K562 (cell line): ENCODE results near the gene GEMIN4. TPM values are rescaled to one million over a fixed set of nuclear protein-coding genes. Genes with fewer than 3 reads are reported as not detected.

Source experiments
- ATAC-seq: fragments of 200-7000 bp; cut with Tn5 transposase; 3 replicates; pipeline ENCODE4 v1.9.1; 2020; ENCODE audit warnings: moderate library complexity
- BruUV-seq: library from RNA; stranded (reverse); fragments of 400-500 nt; replicated peaks from 2 replicates; lab custom pipeline; 2021; lab: Mats Ljungman, UMichigan
- CTCF ChIA-PET: fragments of 300-600 bp; formaldehyde crosslinking; extraction: SDS; loops from one replicate; lab custom pipeline; 2021; ENCODE audit warnings: low intra/inter-chr PET ratio; lab: Yijun Ruan, JAX
- POLR2A ChIA-PET: fragments of 300-600, 350-650 bp; sonication (Branson Sonifier 250); formaldehyde crosslinking; extraction: SDS; loops from one replicate; lab custom pipeline; 2021; ENCODE audit warnings: antibody characterized with exemption, inconsistent platforms; lab: Yijun Ruan, JAX
- DNase-seq, 4 experiments: peaks; one replicate each; pipeline versions ENCODE4 v3.0.0 to v3.0.0-alpha.2; 2011 to 2018; ENCODE audit warnings: low spot score in 3 of 4, mixed read lengths in 3 of 4; ENCODE audit errors: extremely low read depth in 1 of 4
- FAIRE-seq: peaks from 2 replicates; lab custom pipeline; 2011; peaks lifted over from hg19 to GRCh38; lab: Jason Lieb, UNC
- H2AFZ ChIP-seq: 2 replicates; pipeline ENCODE4 v1.6.0; 2011; ENCODE audit warnings: low read depth, low read length, control low read depth, inconsistent platforms
- H3K27ac ChIP-seq: fragments of 200-600 bp; 3 replicates; pipeline ENCODE4 v1.8.0; 2011; ENCODE audit warnings: low read depth, mild to moderate bottlenecking, control low read depth, inconsistent platforms, low read length, moderate library complexity, mixed read lengths; ENCODE audit errors: extremely low read depth
- H3K27me3 ChIP-seq, 2 experiments: fragments of 300-600 bp in 1 of 2; 2 replicates in 1 of 2; 3 replicates in 1 of 2; pipeline versions ENCODE4 v1.6.0 to v1.8.0; 2011; ENCODE audit warnings: inconsistent platforms in 2 of 2, low read length in 2 of 2, mild to moderate bottlenecking in 1 of 2, mixed read lengths in 1 of 2, moderate library complexity in 1 of 2; ENCODE audit not compliant: control insufficient read depth in 2 of 2, insufficient read depth in 2 of 2
- H3K36me3 ChIP-seq: fragments of 300-600 bp; 3 replicates; pipeline ENCODE4 v1.8.0; 2011; ENCODE audit warnings: mild to moderate bottlenecking, low read length, inconsistent platforms; ENCODE audit not compliant: control insufficient read depth, insufficient read depth
- H3K4me1 ChIP-seq, 2 experiments: fragments of 200-600 bp in 1 of 2; replicated peaks in 1 of 2; 2 replicates in 1 of 2; 3 replicates in 1 of 2; pipeline versions ENCODE4 v1.5.1 to v1.8.0; 2011; ENCODE audit warnings: inconsistent platforms in 2 of 2, low read length in 2 of 2, mild to moderate bottlenecking in 1 of 2, mixed read lengths in 1 of 2, moderate library complexity in 1 of 2; ENCODE audit not compliant: control insufficient read depth in 2 of 2, insufficient read depth in 2 of 2
- H3K4me2 ChIP-seq: 2 replicates; pipeline ENCODE4 v1.6.1; 2011; ENCODE audit warnings: low read length, control low read depth, inconsistent platforms, mixed read lengths; ENCODE audit not compliant: insufficient read depth
- H3K4me3 ChIP-seq: fragments of 200-600 bp; sonication (generic), shearing (Covaris generic); 2 replicates; pipeline ENCODE4 v1.5.1; 2016; ENCODE audit warnings: control low read depth, inconsistent platforms
- H3K79me2 ChIP-seq: fragments of 200-600 bp; 3 replicates; pipeline ENCODE4 v1.8.0; 2011; ENCODE audit warnings: low read length, inconsistent platforms; ENCODE audit not compliant: control insufficient read depth, insufficient read depth
- H3K9ac ChIP-seq, 2 experiments: 2 replicates each; pipeline versions ENCODE4 v1.6.0 to v1.6.1; 2011; ENCODE audit warnings: low read depth in 2 of 2, low read length in 2 of 2, control low read depth in 1 of 2, inconsistent platforms in 1 of 2, mild to moderate bottlenecking in 1 of 2, mixed read lengths in 1 of 2; ENCODE audit not compliant: insufficient read depth in 1 of 2
- H3K9me1 ChIP-seq: one replicate; pipeline ENCODE4 v1.6.0; 2011; ENCODE audit warnings: inconsistent platforms, mild to moderate bottlenecking, low read length, moderate library complexity; ENCODE audit not compliant: control insufficient read depth, insufficient read depth
- H3K9me3 ChIP-seq: replicated peaks from 2 replicates; pipeline ENCODE4 v1.5.1; 2011; ENCODE audit warnings: low read depth, low read length, inconsistent platforms; ENCODE audit not compliant: control insufficient read depth, insufficient read depth
- H4K20me1 ChIP-seq: replicated peaks from 2 replicates; pipeline ENCODE4 v1.6.1; 2011; ENCODE audit warnings: low read length, inconsistent platforms, mixed read lengths; ENCODE audit not compliant: control insufficient read depth, insufficient read depth
- ATF4 ChIP-seq: fragments of 450-650 bp; formaldehyde crosslinking; IDR thresholded peaks from 2 replicates; pipeline ENCODE4 v1.4.0; 2022; ENCODE audit warnings: mild to moderate bottlenecking, moderate library complexity
- POLR2G ChIP-seq: fragments of 200-400 bp; formaldehyde crosslinking; IDR thresholded peaks from 2 replicates; pipeline ENCODE4 v1.6.1; 2017; ENCODE audit warnings: low read depth, mild to moderate bottlenecking, antibody characterized with exemption, low read length, moderate library complexity
- RFX5 ChIP-seq: IDR thresholded peaks from 2 replicates; pipeline ENCODE4 v1.6.1; 2011; ENCODE audit warnings: low read depth, mild to moderate bottlenecking, improper control_type of control experiment, low read length
- ZNF175 ChIP-seq: fragments of 200-800 bp; sonication (Bioruptor generic); IDR thresholded peaks from 2 replicates; pipeline ENCODE4 v1.6.1; 2016; ENCODE audit warnings: low read depth, mild to moderate bottlenecking, missing genetic modification characterization, missing compliant biosample characterization
- ZNF766 ChIP-seq: fragments of 200-800 bp; sonication (Bioruptor generic); conservative IDR thresholded peaks from 2 replicates; pipeline ENCODE4 v1.6.1; 2016; ENCODE audit warnings: missing genetic modification characterization, missing compliant biosample characterization
- WGBS: fragments of 100-300 bp; shearing (Covaris generic); methylation state at CpG from one replicate; pipeline ENCODE4 v1.1.6; 2016; ENCODE audit warnings: low coverage, mixed read lengths; ENCODE audit not compliant: insufficient coverage; ENCODE audit errors: missing lambda C conversion rate; 5-methylcytosine and 5-hydroxymethylcytosine counted together
- in situ Hi-C: fragments of 300-500 bp; cut with MboI; formaldehyde crosslinking; loops from 4 replicates; pipeline ENCODE4 v1.15.0; 2018; ENCODE audit warnings: inconsistent platforms, mixed read lengths
- intact Hi-C: fragments of 100-400 bp; cut with micrococcal nuclease; formaldehyde crosslinking; loops from 2 replicates; pipeline ENCODE4 v1.14.2; 2022
- polyA plus RNA-seq, 8 experiments: library from polyadenylated mRNA; depleted of rRNA in 4 of 8; stranded (reverse) in 5 of 8; unstranded in 3 of 8; fragments of >200 nt; fragmentation: Nextera tagmentation in 2 of 8; fragmentation: Illumina TruSeq in 1 of 8; extraction: Ambion mirVana in 2 of 8; extraction: Trizol in 1 of 8; gene quantifications; 2 replicates each; pipeline versions ENCODE4 v1.2.1 to v1.2.3, GENCODE V29; 2011 to 2014; ENCODE audit warnings: inconsistent platforms in 1 of 8, missing spikeins in 1 of 8
- total RNA-seq, 7 experiments: library from RNA; depleted of rRNA in 6 of 7; stranded (reverse); fragments of >200 nt in 6 of 7; fragmentation: Illumina TruSeq in 2 of 7; extraction: Trizol in 2 of 7; gene quantifications; 2 replicates each; pipeline versions ENCODE4 v1.2.1 to v1.2.3, GENCODE V29; 2011 to 2021; ENCODE audit warnings: low replicate concordance in 1 of 7

Gene GEMIN4
- total and polyA plus RNA-seq, 9 of the 15 experiments (the other 6 are each of a cell fraction or from before 2014, with no cell fraction given), result 1.8 to 42.5 (median 10.8) TPM

DNA sequence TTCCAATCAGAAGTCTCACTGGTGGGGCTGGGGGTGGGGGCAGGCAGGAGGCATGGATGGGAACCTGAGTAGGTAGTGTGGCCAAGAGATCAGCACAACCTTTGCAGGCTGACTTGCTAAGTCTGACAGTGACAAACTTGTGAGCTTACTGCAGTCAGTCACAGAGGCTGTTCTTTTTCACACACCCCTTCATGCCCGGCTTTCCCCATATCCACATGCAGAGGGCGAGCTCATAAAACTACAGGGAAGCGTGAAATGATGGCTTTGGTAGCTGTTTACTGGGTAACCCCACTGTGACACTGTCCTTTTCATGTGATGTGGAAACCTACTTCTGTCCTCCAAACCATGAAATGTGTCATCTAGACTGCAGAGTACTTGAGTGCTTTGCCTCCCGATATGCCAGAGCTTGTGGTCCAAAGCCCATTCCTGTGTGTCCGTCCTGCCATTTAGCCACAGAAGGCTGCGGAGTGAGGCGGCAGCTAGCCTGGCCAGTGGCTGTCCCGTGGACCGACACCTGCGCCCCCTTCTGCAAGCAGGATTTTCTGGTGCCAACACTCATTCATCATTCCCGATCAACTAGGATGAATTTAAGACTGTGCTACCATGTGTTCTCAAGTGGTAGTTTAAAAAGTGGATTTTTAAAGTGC lies 9.8 kb downstream of the GEMIN4 start:
- H3K4me3 ChIP-seq, result no peak overlapping the region
- no peak overlapping the region for H3K27ac ChIP-seq
- peaks cover 83% of the 10 kb centered on the region for H3K36me3 ChIP-seq
- peaks cover 21% of the 10 kb centered on the region for H3K79me2 ChIP-seq
- in situ Hi-C loops, result no loop called here
- 0 out of 4 replicates have a peak overlapping the region, but pooled peaks of 1 of the 2 experiments have one; percentile 28 for H3K9ac ChIP-seq
- no peak for FAIRE-seq
- no peak overlapping the region for H3K4me2 ChIP-seq
- intact Hi-C loops, result no loop called here
- DNase-seq, result no peak
- BruUV-seq, result no TSS peak
- no peak; the same call in 2 of the 3 replicates for ATAC-seq
- no peak overlapping the region for H2AFZ ChIP-seq
- peaks cover 15% of the 10 kb centered on the region for H4K20me1 ChIP-seq
- TF ChIP-seq ZNF175, result no peak
- TF ChIP-seq POLR2G, result peak; percentile 31; the same call in 1 of the 2 replicates
- no peaks in the 10 kb centered on the region for H3K9me1 ChIP-seq
- 98% methylated on average over 11 of the region's 11 CpGs for WGBS
- H3K27me3 ChIP-seq, result no peaks in the 10 kb centered on the region
- ChIA-PET POLR2A (interaction anchor here (0.6 to 1.2 kb wide), 3 partner anchors 9 to 410 kb away, joined by 3 read pairs; no protein-coding TSS in a partner anchor), CTCF (no interaction called here)
- H3K9me3 ChIP-seq, result no peaks in the 10 kb centered on the region
- H3K4me1 ChIP-seq, result peaks cover 0 to 4% of the 10 kb centered on the region in 2 experiments; a peak in 1 of 5 replicates

GRCh38 chr17:740240-741017 lies 11.6 kb downstream of the GEMIN4 start:
- Histone ChIP-seq H3K27ac (no peak overlapping the region), H3K36me3 (peaks cover 70% of the 10 kb centered on the region), H3K27me3 (no peaks in the 10 kb centered on the region), H3K9ac (no peak overlapping the region), H3K4me3 (no peak overlapping the region), H2AFZ (no peak overlapping the region), H4K20me1 (peaks cover 15% of the 10 kb centered on the region), H3K9me1 (no peaks in the 10 kb centered on the region), H3K4me2 (no peak overlapping the region), H3K79me2 (peaks cover 11% of the 10 kb centered on the region), H3K9me3 (no peaks in the 10 kb centered on the region), H3K4me1 (peaks cover 0 to 2% of the 10 kb centered on the region in 2 experiments; a peak in 1 of 5 replicates)
- in situ Hi-C loops, result no loop called here
- ChIA-PET CTCF (no interaction called here), POLR2A (interaction anchor here (1.0 kb wide), 1 partner anchor 256 kb away, joined by 3 read pairs; no protein-coding TSS in a partner anchor)
- FAIRE-seq, result no peak
- no peak for DNase-seq
- intact Hi-C loops, result no loop called here
- no TSS peak for BruUV-seq
- ATAC-seq, result no peak
- WGBS, result 80% methylated on average over 17 of the region's 18 CpGs
- 0 out of 2 replicates have a peak, but pooled peaks have one; percentile 38 for TF ChIP-seq ZNF766 (CRISPR knock-in tag)
- no peak for TF ChIP-seq ATF4 (CRISPR knock-in tag)
- TF ChIP-seq RFX5, result no peak
